C4-2B (cell line): ENCODE results near the gene EIF4E.

Experiments used
- ZFX ChIP-seq: fragments of 450-650 bp; IDR thresholded peaks from 2 replicates; pipeline ENCODE4 v1.6.1; 2017
- TF ChIP-seq, protein P1 (sequence below): fragments of 450-650 bp; conservative IDR thresholded peaks from 2 replicates; pipeline ENCODE4 v1.5.1; 2017; ENCODE audit warnings: mild to moderate bottlenecking

- TF ChIP-seq, protein P1, sequence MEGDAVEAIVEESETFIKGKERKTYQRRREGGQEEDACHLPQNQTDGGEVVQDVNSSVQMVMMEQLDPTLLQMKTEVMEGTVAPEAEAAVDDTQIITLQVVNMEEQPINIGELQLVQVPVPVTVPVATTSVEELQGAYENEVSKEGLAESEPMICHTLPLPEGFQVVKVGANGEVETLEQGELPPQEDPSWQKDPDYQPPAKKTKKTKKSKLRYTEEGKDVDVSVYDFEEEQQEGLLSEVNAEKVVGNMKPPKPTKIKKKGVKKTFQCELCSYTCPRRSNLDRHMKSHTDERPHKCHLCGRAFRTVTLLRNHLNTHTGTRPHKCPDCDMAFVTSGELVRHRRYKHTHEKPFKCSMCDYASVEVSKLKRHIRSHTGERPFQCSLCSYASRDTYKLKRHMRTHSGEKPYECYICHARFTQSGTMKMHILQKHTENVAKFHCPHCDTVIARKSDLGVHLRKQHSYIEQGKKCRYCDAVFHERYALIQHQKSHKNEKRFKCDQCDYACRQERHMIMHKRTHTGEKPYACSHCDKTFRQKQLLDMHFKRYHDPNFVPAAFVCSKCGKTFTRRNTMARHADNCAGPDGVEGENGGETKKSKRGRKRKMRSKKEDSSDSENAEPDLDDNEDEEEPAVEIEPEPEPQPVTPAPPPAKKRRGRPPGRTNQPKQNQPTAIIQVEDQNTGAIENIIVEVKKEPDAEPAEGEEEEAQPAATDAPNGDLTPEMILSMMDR: no peak
- no peak for TF ChIP-seq ZFX
Measured at GRCh38 chr4:98959411-98959810, 30.5 kb upstream of the EIF4E start.
